Neural progenitor cell (in vitro differentiated cells): ENCODE results near the gene ARHGAP15.

Source experiments
- EZH2 ChIP-seq: fragments of 200-600 bp; sonication (generic); IDR thresholded peaks from 2 replicates; pipeline ENCODE4 v1.6.1; 2017; ENCODE audit warnings: antibody characterized with exemption, mild to moderate bottlenecking, moderate library complexity
- TF ChIP-seq, protein P1 (sequence below): fragments of 200-600 bp; sonication (generic); IDR thresholded peaks from 2 replicates; pipeline ENCODE4 v1.5.1; 2017; ENCODE audit warnings: antibody characterized with exemption, mild to moderate bottlenecking

DNA sequence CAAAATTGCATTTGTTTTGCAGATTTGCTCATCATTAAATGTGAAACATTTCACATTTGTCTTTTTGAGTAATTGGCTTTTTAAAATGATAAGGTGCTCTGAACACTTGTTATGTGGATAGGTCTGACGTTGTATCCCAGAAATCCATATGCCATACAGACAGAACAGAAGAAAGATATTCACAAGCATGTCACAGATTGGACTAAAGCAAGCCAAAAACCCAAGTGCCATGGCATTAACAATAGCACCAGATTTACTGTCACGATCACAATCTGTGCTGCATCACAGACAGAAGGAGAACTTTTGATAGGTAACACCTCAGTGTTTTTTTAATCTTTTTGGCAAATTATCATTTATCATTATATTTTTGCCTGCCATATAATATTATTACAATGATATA is 272.6 kb downstream of the ARHGAP15 start:
- no peak for TF ChIP-seq EZH2
- TF ChIP-seq, protein P1, sequence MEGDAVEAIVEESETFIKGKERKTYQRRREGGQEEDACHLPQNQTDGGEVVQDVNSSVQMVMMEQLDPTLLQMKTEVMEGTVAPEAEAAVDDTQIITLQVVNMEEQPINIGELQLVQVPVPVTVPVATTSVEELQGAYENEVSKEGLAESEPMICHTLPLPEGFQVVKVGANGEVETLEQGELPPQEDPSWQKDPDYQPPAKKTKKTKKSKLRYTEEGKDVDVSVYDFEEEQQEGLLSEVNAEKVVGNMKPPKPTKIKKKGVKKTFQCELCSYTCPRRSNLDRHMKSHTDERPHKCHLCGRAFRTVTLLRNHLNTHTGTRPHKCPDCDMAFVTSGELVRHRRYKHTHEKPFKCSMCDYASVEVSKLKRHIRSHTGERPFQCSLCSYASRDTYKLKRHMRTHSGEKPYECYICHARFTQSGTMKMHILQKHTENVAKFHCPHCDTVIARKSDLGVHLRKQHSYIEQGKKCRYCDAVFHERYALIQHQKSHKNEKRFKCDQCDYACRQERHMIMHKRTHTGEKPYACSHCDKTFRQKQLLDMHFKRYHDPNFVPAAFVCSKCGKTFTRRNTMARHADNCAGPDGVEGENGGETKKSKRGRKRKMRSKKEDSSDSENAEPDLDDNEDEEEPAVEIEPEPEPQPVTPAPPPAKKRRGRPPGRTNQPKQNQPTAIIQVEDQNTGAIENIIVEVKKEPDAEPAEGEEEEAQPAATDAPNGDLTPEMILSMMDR = no peak
